CD4-positive, alpha-beta memory T cell (primary cell): ENCODE measurements around the gene ANKRD40CL. TPM values are rescaled to one million over a fixed set of nuclear protein-coding genes. Genes with fewer than 3 reads are reported as not detected.

Source experiments
- CTCF ChIA-PET: fragments of 350-600 bp; sonication (Branson Sonifier 250); formaldehyde crosslinking; loops from one replicate; lab custom pipeline; 2021; ENCODE audit warnings: inconsistent platforms; ENCODE audit not compliant: partially characterized antibody; lab: Charles Lee
- POLR2A ChIA-PET: fragments of 350-600 bp; sonication (Branson Sonifier 250); formaldehyde crosslinking; loops from one replicate; lab custom pipeline; 2021; ENCODE audit not compliant: partially characterized antibody; lab: Charles Lee
- DNase-seq, 5 donors: peaks; one replicate each; pipeline versions ENCODE4 v3.0.0 to v3.0.0-alpha.2; 2020 to 2022; ENCODE audit warnings: mixed read lengths in 1 of 5
- H3K27ac ChIP-seq: one replicate; pipeline ENCODE4 v1.7.0; 2013; ENCODE audit warnings: low read depth, low read length
- H3K27me3 ChIP-seq: 2 replicates; pipeline ENCODE4 v1.7.0; 2013; ENCODE audit warnings: mild to moderate bottlenecking, low read length, moderate library complexity; ENCODE audit not compliant: insufficient read depth
- H3K36me3 ChIP-seq: 2 replicates; pipeline ENCODE4 v1.7.0; 2013; ENCODE audit warnings: mild to moderate bottlenecking, low read length, moderate library complexity; ENCODE audit not compliant: insufficient read depth
- H3K4me1 ChIP-seq: 2 replicates; pipeline ENCODE4 v1.7.0; 2013; ENCODE audit warnings: mild to moderate bottlenecking, low read length, moderate library complexity; ENCODE audit not compliant: insufficient read depth
- H3K4me3 ChIP-seq, 2 donors: one replicate each; pipeline ENCODE4 v1.7.0; 2013; ENCODE audit warnings: low read length in 2 of 2, mild to moderate bottlenecking in 1 of 2
- H3K9me3 ChIP-seq, 2 donors: one replicate each; pipeline ENCODE4 v1.7.0; 2013; ENCODE audit warnings: low read length in 2 of 2, control low read depth in 1 of 2; ENCODE audit not compliant: control insufficient read depth in 1 of 2
- H3K27ac Mint-ChIP-seq, 7 donors: one replicate each; pipeline ENCODE4 v1.8.0; 2020 to 2021; ENCODE audit warnings: mixed read lengths in 7 of 7, mild to moderate bottlenecking in 6 of 7, inconsistent platforms in 3 of 7, moderate library complexity in 3 of 7
- H3K27me3 Mint-ChIP-seq, 2 donors: one replicate each; pipeline ENCODE4 v1.8.0; 2020 to 2021; ENCODE audit warnings: mixed read lengths in 2 of 2
- H3K36me3 Mint-ChIP-seq, 2 donors: one replicate each; pipeline ENCODE4 v1.8.0; 2020 to 2021; ENCODE audit warnings: mixed read lengths in 2 of 2, inconsistent platforms in 1 of 2, mild to moderate bottlenecking in 1 of 2
- H3K4me1 Mint-ChIP-seq, 4 donors: one replicate each; pipeline ENCODE4 v1.8.0; 2020 to 2021; ENCODE audit warnings: mixed read lengths in 4 of 4, mild to moderate bottlenecking in 1 of 4
- H3K4me3 Mint-ChIP-seq, 8 donors: one replicate each; pipeline ENCODE4 v1.8.0; 2020 to 2021; ENCODE audit warnings: mixed read lengths in 8 of 8, mild to moderate bottlenecking in 7 of 8, moderate library complexity in 6 of 8, inconsistent platforms in 3 of 8
- H3K9me3 Mint-ChIP-seq, 8 donors: one replicate each; pipeline ENCODE4 v1.8.0; 2020 to 2021; ENCODE audit warnings: mixed read lengths in 8 of 8, mild to moderate bottlenecking in 5 of 8, inconsistent platforms in 3 of 8, moderate library complexity in 1 of 8
- intact Hi-C: fragments of 100-400 bp; cut with micrococcal nuclease; formaldehyde crosslinking; loops from one replicate; pipeline ENCODE4 v1.15.1; 2023
- polyA plus RNA-seq, 2 donors: library from polyadenylated mRNA; unstranded; fragments of 300-500 nt; fragmentation: Illumina TruSeq; gene quantifications; one replicate each; pipeline ENCODE4 v1.2.3, GENCODE V29; 2021
- total RNA-seq, 2 experiments: library from RNA; stranded (reverse); gene quantifications; one replicate each; pipeline ENCODE4 v1.2.3, GENCODE V29; 2021

The ANKRD40CL gene
- total and polyA plus RNA-seq, 4 experiments from 2014 or later: not detected

- Histone ChIP-seq H3K4me3 (no peak overlapping the region), H3K27ac (no peak overlapping the region), H3K36me3 (no peaks in the 10 kb centered on the region), H3K9me3 (no peaks in the 10 kb centered on the region), H3K27me3 (no peaks in the 10 kb centered on the region), H3K4me1 (no peaks in the 10 kb centered on the region)
- Mint-ChIP-seq H3K4me1 (no peaks in the 10 kb centered on the region), H3K27me3 (peaks cover 1 to 2% of the 10 kb centered on the region in 2 donors), H3K4me3 (no peak overlapping the region), H3K9me3 (no peaks in the 10 kb centered on the region), H3K36me3 (no peaks in the 10 kb centered on the region), H3K27ac (no peak overlapping the region)
- intact Hi-C loops: no loop called here
- ChIA-PET POLR2A (no interaction called here), CTCF (interaction anchor here (1.0 to 1.9 kb wide), 2 partner anchors 8 to 51 kb away, joined by 3 to 5 read pairs; no protein-coding TSS in a partner anchor)
- DNase-seq: no peak
Observed at GRCh38 chr17:50790618-50791017, 23.3 kb upstream of the ANKRD40CL start.

DNA sequence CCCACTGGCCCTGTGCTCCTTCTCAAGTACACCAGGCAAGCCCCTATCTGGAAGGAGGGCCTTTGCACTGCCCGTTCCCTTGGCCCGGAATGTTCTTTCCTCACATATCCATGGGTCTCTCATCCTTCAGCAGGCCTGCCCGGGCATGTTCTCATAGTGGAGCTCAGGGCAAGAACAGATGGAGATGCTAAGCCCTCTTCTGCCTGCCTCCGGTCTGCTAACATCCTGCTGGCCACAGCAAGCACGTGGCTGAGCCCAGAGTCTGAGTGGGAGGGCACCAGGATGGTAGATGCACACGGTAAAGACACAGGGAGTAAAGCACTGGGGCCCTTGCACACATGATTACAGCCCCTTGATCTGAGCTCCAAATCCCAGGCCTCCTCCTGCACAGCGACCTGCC, 19.8 kb upstream of the ANKRD40CL start:
- Mint-ChIP-seq H3K36me3 (no peaks in the 10 kb centered on the region), H3K4me3 (no peak overlapping the region), H3K27ac (peak overlapping the region in 1 of 7 donors; percentile 1), H3K9me3 (no peaks in the 10 kb centered on the region), H3K27me3 (peaks cover 5% of the 10 kb centered on the region in 2 donors), H3K4me1 (peaks cover 5 to 13% (median 6%) of the 10 kb centered on the region in 4 donors)
- no peak for DNase-seq
- CTCF ChIA-PET: interaction anchor here (0.6 to 6.4 kb wide), 3 partner anchors 9 to 295 kb away, joined by 3 to 67 read pairs (median 4); no protein-coding TSS in a partner anchor
- Histone ChIP-seq H3K36me3 (no peaks in the 10 kb centered on the region), H3K9me3 (no peaks in the 10 kb centered on the region), H3K27me3 (no peaks in the 10 kb centered on the region), H3K4me3 (no peak overlapping the region), H3K4me1 (no peaks in the 10 kb centered on the region), H3K27ac (no peak overlapping the region)
- POLR2A ChIA-PET: no interaction called here
- intact Hi-C loops: no loop called here

DNA sequence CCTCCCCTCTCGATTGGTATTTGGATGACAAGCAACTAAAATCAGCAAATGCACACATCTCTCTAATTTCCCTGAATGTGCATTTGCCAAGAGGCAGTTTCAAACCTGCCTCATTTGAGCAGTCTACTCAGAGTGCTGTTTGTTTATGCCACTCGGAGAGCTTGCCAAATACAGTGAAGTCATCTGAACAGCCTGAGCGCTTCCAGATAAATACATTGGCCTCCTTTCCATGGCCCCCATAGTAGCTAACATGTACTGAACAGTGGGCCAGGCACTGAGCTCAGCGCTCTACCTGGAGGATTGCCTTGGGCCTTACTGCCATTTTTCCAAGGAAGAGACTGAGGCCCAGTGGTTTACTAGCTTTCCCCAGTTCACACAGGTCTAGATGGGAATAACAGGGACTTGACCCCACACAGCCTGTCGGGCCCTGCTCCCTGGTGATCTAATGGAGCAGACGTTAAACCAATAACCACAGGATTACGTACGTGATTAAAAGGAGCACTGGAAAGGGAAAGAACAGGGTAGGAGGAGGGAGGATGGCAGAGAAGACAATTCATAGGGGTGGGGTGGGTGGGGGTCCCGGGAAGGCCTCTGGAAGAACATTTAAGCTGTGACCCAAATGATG, 18.7 kb upstream of the ANKRD40CL start:
- CTCF ChIA-PET: interaction anchor here (1.4 to 6.4 kb wide), 2 partner anchors 10 to 55 kb away, joined by 4 to 67 read pairs; no protein-coding TSS in a partner anchor
- POLR2A ChIA-PET: no interaction called here
- no peak overlapping the region for H3K4me3 ChIP-seq
- Mint-ChIP-seq H3K27me3 (peaks cover 5% of the 10 kb centered on the region in 2 donors), H3K4me1 (peaks cover 5 to 18% (median 10%) of the 10 kb centered on the region in 4 donors), H3K36me3 (no peaks in the 10 kb centered on the region), H3K27ac (no peak overlapping the region), H3K9me3 (no peaks in the 10 kb centered on the region), H3K4me3 (no peak overlapping the region)
- peaks cover 5% of the 10 kb centered on the region for H3K4me1 ChIP-seq
- no peak for DNase-seq
- H3K27me3 ChIP-seq: no peaks in the 10 kb centered on the region
- intact Hi-C loops: no loop called here
- no peaks in the 10 kb centered on the region for H3K36me3 ChIP-seq
- no peak overlapping the region for H3K27ac ChIP-seq
- no peaks in the 10 kb centered on the region for H3K9me3 ChIP-seq

DNA sequence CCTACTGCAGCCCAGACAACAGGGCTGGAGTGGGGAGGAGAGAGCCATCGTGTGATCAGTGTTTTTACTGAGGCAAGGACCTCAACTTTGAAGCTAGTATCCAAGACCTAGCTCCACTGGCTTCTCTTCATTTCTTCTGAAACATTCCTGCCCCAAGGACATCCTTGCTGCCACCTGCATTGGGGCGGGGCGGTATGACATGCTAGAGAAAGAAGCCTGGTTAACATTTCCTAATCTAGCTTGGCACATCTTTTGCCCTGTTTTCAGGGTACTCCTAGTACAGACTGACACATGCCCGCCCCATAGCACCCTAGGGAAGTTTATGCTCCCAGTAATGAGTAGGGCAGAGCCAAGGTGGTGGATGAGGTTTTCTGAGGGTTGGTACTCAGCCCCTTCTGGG, 17.8 kb upstream of the ANKRD40CL start:
- intact Hi-C loops: no loop called here
- CTCF ChIA-PET: interaction anchor here (1.0 to 6.4 kb wide), 6 partner anchors 16 to 171 kb away, joined by 3 to 67 read pairs (median 5); no protein-coding TSS in a partner anchor
- no peaks in the 10 kb centered on the region for H3K9me3 ChIP-seq

GRCh38 chr17:50783905-50784304, 16.6 kb upstream of the ANKRD40CL start:
- Histone ChIP-seq H3K9me3 (no peaks in the 10 kb centered on the region), H3K27ac (no peak overlapping the region), H3K36me3 (no peaks in the 10 kb centered on the region), H3K4me3 (no peak overlapping the region), H3K4me1 (peaks cover 26% of the 10 kb centered on the region), H3K27me3 (no peaks in the 10 kb centered on the region)
- no peaks in the 10 kb centered on the region for H3K9me3 Mint-ChIP-seq
- peaks cover 5% of the 10 kb centered on the region in 2 donors for H3K27me3 Mint-ChIP-seq
- ChIA-PET POLR2A (interaction anchor here (1.6 kb wide), 1 partner anchor 58 kb away, joined by 5 read pairs; no protein-coding TSS in a partner anchor), CTCF (interaction anchor here (1.0 to 6.4 kb wide), 17 partner anchors 10 to 580 kb away, joined by 3 to 67 read pairs (median 4); no protein-coding TSS in a partner anchor)
- no peaks in the 10 kb centered on the region for H3K36me3 Mint-ChIP-seq
- H3K4me1 Mint-ChIP-seq: peaks cover 18 to 36% (median 25%) of the 10 kb centered on the region in 4 donors
- H3K4me3 Mint-ChIP-seq: no peak overlapping the region
- H3K27ac Mint-ChIP-seq: no peak overlapping the region
- intact Hi-C loops: loop anchor here (1.0 to 5.0 kb wide), 4 partner anchors 58 to 478 kb away; partner anchors contain the start of genes MBTD1, NME1 and UTP18
- DNase-seq: no peak

More for the DNA sequence above, 17.8 kb upstream of the ANKRD40CL start:
- POLR2A ChIA-PET: no interaction called here
- Mint-ChIP-seq H3K27me3 (peaks cover 5% of the 10 kb centered on the region in 2 donors), H3K9me3 (no peaks in the 10 kb centered on the region), H3K4me3 (no peak overlapping the region), H3K4me1 (peaks cover 8 to 24% (median 14%) of the 10 kb centered on the region in 4 donors), H3K27ac (no peak overlapping the region), H3K36me3 (no peaks in the 10 kb centered on the region)
- peaks cover 13% of the 10 kb centered on the region for H3K4me1 ChIP-seq
- no peak overlapping the region for H3K4me3 ChIP-seq
- H3K27ac ChIP-seq: no peak overlapping the region
- no peak for DNase-seq
- no peaks in the 10 kb centered on the region for H3K27me3 ChIP-seq
- H3K36me3 ChIP-seq: no peaks in the 10 kb centered on the region

- H3K36me3 ChIP-seq: no peaks in the 10 kb centered on the region
- ChIA-PET CTCF (interaction anchor here (0.7 to 6.4 kb wide), 33 partner anchors 8 to 579 kb away, joined by 3 to 67 read pairs (median 4); partner anchors contain the start of genes ANKRD40CL and WFIKKN2), POLR2A (interaction anchor here (0.8 to 1.6 kb wide), 3 partner anchors 59 to 161 kb away, joined by 3 to 6 read pairs (median 5); no protein-coding TSS in a partner anchor)
- Mint-ChIP-seq H3K27me3 (peaks cover 5% of the 10 kb centered on the region in 2 donors), H3K36me3 (no peaks in the 10 kb centered on the region), H3K9me3 (no peaks in the 10 kb centered on the region), H3K27ac (peak overlapping the region in 3 of 7 donors; percentile 31 to 78 (median 43)), H3K4me1 (peaks cover 20 to 42% (median 31%) of the 10 kb centered on the region in 4 donors), H3K4me3 (peak overlapping the region in 4 of 8 donors; percentile 45 to 75 (median 62))
- peaks cover 29% of the 10 kb centered on the region for H3K4me1 ChIP-seq
- no peak overlapping the region for H3K4me3 ChIP-seq
- no peaks in the 10 kb centered on the region for H3K9me3 ChIP-seq
- H3K27ac ChIP-seq: no peak overlapping the region
- peak; percentile 70 to 76 (median 72) for DNase-seq
- intact Hi-C loops: loop anchor here (1.0 to 5.0 kb wide), 4 partner anchors 59 to 479 kb away; partner anchors contain the start of genes MBTD1, NME1 and UTP18
- no peaks in the 10 kb centered on the region for H3K27me3 ChIP-seq
Observed at GRCh38 chr17:50783193-50783660, 15.9 kb upstream of the ANKRD40CL start.

DNA sequence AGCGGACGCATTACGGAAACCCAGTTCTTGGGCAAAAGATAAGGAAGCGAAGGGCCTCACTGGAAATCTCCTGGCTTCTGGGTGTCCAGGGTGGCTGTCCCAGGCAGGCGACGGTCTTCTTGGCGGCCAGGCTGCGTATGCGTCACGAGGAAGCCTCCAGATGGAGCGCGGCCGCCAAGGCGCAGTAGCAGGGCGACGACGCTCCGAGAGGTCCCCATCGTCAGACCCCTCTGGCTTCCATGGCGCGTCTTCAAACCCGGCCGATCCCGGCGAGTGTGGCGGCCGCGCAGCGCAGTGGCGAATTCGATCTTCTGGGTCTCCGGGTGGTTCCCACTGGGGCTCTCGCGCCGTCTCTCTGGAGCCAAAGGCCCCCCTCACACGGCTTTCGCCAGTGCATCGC, 13.8 kb upstream of the ANKRD40CL start:
- H3K27me3 Mint-ChIP-seq: peaks cover 3 to 4% of the 10 kb centered on the region in 2 donors
- Histone ChIP-seq H3K27ac (no peak overlapping the region), H3K4me3 (no peak overlapping the region), H3K9me3 (no peaks in the 10 kb centered on the region), H3K4me1 (peaks cover 29% of the 10 kb centered on the region), H3K27me3 (no peaks in the 10 kb centered on the region), H3K36me3 (no peaks in the 10 kb centered on the region)
- peak overlapping the region in 2 of 7 donors; percentile 50 to 64 for H3K27ac Mint-ChIP-seq
- H3K4me3 Mint-ChIP-seq: peak overlapping the region; percentile 29 to 82 (median 61)
- peaks cover 20 to 42% (median 32%) of the 10 kb centered on the region in 4 donors for H3K4me1 Mint-ChIP-seq
- no peak for DNase-seq
- intact Hi-C loops: loop anchor here (5.0 kb wide), 1 partner anchor 481 kb away; the partner anchor contains the start of genes MBTD1 and UTP18
- no peaks in the 10 kb centered on the region for H3K36me3 Mint-ChIP-seq
- H3K9me3 Mint-ChIP-seq: no peaks in the 10 kb centered on the region
- CTCF ChIA-PET: interaction anchor here (1.0 to 3.2 kb wide), 5 partner anchors 8 to 175 kb away, joined by 3 to 14 read pairs (median 5); no protein-coding TSS in a partner anchor
- POLR2A ChIA-PET: no interaction called here
